GM12874 (cell line): ENCODE data around the gene PAPSS1.

ENCODE experiments used
- CTCF ChIP-seq: IDR thresholded peaks from 2 replicates; pipeline ENCODE4 v1.5.1; 2011; ENCODE audit warnings: low read depth, mild to moderate bottlenecking, control low read depth, low read length, moderate library complexity; ENCODE audit not compliant: insufficient read depth

The PAPSS1 gene

DNA sequence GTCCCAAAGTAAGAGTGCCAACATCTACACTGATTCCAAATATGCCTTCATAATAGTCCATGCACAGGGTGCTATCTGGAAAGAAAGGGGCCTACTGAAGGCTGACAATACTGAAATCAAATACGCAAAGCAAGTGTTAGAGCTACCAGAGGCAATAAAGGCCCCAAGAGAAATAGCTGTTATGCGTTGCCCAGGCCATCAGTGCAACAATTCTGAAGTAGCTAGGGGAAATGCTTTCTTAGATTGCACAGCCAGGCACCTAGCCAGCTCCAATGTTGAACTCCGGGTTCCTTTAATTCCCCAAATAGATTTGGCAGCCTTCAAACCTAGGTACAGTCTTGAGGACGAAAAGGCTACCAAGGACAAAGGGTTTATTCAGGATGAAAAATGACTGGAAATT lies 17.4 kb upstream of the PAPSS1 start:
- no peak for TF ChIP-seq CTCF

DNA sequence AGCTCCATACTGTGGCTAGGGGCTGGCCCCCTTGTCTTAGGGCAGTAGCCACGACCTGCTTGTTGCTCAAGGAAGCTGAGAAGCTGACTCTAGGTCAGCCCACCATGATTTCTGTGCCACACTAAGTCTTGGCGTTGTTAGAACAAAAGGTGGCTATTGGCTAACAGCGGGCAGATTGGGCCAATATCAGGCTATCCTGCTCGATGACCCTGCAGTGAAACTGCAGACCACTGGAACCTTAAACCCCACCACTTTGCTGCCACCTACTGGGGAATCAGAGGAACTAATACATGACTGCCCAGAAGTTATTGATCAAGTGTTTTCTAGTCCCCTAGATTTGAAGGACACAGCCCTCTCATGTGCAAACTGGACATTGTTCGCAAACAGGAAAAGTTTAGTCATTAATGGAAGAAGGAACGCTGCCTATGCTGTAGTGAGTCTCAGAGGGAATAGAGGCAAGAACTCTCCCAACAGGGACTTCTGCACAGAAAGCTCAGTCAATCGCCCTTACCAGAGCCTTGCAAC lies 17.0 kb upstream of the PAPSS1 start:
- TF ChIP-seq CTCF, result peak; percentile 77

DNA sequence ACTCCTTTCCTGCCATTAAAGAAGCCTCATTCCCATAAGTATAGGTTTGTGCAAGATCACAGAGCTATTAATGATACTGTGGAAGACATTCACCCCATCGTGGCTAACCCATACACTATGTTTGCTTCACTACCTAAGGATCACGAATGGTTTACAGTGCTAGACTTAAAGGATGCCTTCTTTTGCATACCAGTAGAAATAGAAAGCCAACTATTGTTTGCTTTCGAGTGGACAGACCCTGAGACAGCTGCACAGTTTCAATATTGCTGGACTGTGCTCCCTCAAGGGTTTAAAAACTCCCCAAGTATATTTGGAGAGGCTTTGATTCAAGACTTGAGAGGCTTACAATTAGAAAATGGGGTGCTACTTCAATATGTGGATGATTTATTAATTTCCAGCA lies 16.0 kb upstream of the PAPSS1 start:
- no peak for TF ChIP-seq CTCF

DNA sequence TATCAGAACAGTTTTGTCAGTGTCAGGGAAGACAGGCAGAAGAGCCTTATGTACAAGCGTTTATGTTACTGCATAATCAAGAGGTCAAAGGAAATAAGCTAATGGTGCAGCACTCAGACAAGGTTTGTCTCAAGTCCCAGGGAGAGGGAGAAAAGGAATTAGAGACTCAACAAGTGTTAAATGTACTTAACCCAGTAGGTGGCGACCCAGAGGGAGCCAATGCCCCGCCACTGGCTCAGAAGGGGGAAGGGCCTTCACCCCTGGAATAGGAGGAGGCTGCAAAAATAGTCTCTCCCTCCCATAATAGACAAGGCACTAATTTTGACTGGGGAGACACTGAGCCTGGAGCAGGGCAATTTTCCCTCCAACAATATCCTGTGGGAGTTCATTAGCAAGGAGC lies 14.1 kb upstream of the PAPSS1 start:
- peak; percentile 30 for TF ChIP-seq CTCF

DNA sequence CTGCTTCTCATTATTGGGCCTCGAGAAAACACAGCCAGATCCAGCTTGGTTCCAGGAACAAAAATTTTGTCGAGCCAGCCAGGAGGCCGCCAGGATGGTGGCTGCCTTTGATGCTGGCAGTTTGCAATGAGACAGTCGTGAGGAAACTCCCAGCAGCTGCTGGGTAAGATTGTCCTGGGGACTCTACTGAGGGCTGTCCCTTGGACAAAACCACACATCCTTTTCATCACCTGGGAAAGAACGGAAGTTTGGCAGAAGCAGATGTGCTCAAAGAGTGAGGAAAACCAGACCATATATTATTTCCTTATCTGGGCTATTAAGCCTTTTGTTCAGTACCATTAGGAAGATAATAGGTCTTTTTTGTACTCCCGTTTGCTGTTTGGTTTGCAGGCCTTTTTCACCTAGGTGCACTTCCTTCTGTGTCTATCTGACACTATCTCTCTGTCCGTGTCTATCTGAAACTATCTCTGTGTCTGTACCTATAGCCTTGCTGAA lies 13.4 kb upstream of the PAPSS1 start:
- no peak for TF ChIP-seq CTCF

DNA sequence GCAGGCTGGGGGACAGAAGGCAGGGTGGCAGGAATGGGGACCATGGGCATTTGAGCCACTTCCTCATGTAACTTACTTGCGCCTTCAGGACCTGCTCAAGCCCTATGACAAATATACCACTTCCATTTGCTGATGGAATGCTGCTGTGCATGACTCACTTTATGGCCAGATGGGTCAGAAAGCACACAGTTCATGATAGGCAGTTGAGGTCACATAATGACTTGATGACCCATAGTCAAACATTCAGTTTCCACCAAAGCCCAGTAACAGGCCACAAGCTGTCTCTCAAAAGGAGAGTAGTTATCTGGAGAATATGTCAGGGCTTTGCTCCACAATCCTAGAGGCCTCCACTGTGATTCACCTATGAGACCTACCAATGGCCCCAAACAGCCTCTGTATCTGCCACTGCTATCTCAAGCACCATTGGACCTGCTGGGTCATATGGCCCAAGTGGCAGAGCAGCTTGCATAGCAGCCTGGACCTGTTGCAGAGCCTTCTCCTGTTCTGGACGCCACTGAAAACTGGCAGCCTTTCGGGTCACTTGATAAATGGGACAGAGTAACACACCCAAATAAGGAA lies 5.3 kb upstream of the PAPSS1 start:
- TF ChIP-seq CTCF, result no peak

DNA sequence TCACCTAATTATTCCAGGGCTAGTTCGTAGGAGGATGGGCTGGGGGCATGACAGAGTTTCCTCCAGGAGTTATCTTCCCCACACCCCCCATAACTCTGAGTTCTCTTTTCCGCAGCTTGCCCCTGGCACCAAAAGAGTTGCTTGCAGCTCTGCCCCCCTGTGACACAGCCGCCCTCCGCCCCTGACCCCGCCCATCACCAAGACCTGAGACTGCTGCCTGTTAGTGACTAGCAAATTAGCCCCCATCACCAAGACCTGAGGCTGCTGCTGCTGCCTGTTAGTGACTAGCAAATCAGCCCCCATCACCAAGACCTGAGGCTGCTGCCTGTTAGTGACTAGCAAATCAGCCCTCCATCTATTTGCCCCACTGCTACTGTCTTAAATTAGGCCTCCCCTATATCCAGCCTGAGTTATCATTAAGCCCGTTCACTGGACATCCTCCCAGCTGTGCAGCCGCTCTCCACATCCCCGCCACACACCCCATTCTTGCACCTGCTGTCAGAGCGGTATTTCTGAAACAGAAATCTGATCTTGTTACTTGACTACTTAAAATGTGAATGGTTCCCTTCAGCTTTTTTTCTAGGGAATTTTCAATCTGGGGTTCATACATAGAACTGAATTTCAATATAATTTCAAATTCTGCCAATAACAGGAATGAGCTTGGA lies 1.5 kb upstream of the PAPSS1 start:
- no peak for TF ChIP-seq CTCF
